Neural crest cell (in vitro differentiated cells): ENCODE results near the gene PTPRM. TPM values are rescaled to one million over a fixed set of nuclear protein-coding genes. Genes with fewer than 3 reads are reported as not detected.

Source experiments
- DNase-seq: peaks from one replicate; pipeline ENCODE4 v3.0.0; 2021; ENCODE audit warnings: low read depth, mixed read lengths, low spot score
- H3K27ac Mint-ChIP-seq: one replicate; pipeline ENCODE4 v1.8.0; 2021; ENCODE audit warnings: mild to moderate bottlenecking, mixed read lengths; ENCODE audit not compliant: unreplicated experiment
- H3K27me3 Mint-ChIP-seq: 2 replicates; pipeline ENCODE4 v1.8.0; 2021; ENCODE audit warnings: low read depth, mild to moderate bottlenecking, mixed read lengths
- H3K36me3 Mint-ChIP-seq: 2 replicates; pipeline ENCODE4 v1.8.0; 2021; ENCODE audit warnings: low read depth, mild to moderate bottlenecking, mixed read lengths
- H3K4me1 Mint-ChIP-seq: 2 replicates; pipeline ENCODE4 v1.8.0; 2021; ENCODE audit warnings: mixed read lengths
- H3K4me3 Mint-ChIP-seq: one replicate; pipeline ENCODE4 v1.8.0; 2021; ENCODE audit warnings: mild to moderate bottlenecking, mixed read lengths
- H3K9me3 Mint-ChIP-seq: 2 replicates; pipeline ENCODE4 v1.8.0; 2021; ENCODE audit warnings: mixed read lengths
- CTCF ChIP-seq: fragments of 200-600 bp; sonication (generic); conservative IDR thresholded peaks from 2 replicates; pipeline ENCODE4 v1.5.0; 2021; ENCODE audit warnings: antibody characterized with exemption, mild to moderate bottlenecking
- total RNA-seq: library from RNA; stranded (reverse); gene quantifications from 2 replicates; pipeline ENCODE4 v1.2.1, GENCODE V29; 2021

Gene PTPRM
- total RNA-seq, 1 donor from 2014 or later = 7.7 TPM

GRCh38 chr18:8324343-8325065, 757.4 kb downstream of the PTPRM start:
- Mint-ChIP-seq H3K27ac (no peak overlapping the region), H3K36me3 (no peaks in the 10 kb centered on the region), H3K4me3 (no peak overlapping the region), H3K4me1 (no peaks in the 10 kb centered on the region), H3K9me3 (peaks cover 9% of the 10 kb centered on the region), H3K27me3 (no peaks in the 10 kb centered on the region)
- no peak for TF ChIP-seq CTCF
- DNase-seq = no peak

- H3K36me3 Mint-ChIP-seq = no peaks in the 10 kb centered on the region
- no peaks in the 10 kb centered on the region for H3K4me1 Mint-ChIP-seq
- no peak overlapping the region for H3K4me3 Mint-ChIP-seq
- H3K27me3 Mint-ChIP-seq = no peaks in the 10 kb centered on the region
- no peak for TF ChIP-seq CTCF
- DNase-seq = no peak
- peaks cover 3% of the 10 kb centered on the region for H3K9me3 Mint-ChIP-seq
- no peak overlapping the region for H3K27ac Mint-ChIP-seq
These were observed 759.8 kb downstream of the PTPRM start for GRCh38 chr18:8326763-8327394.

- DNase-seq = no peak
- Mint-ChIP-seq H3K27ac (no peak overlapping the region), H3K36me3 (no peaks in the 10 kb centered on the region), H3K4me3 (no peak overlapping the region), H3K9me3 (peaks cover 3% of the 10 kb centered on the region), H3K4me1 (no peaks in the 10 kb centered on the region), H3K27me3 (no peaks in the 10 kb centered on the region)
- TF ChIP-seq CTCF = no peak
These were observed 761.0 kb downstream of the PTPRM start for GRCh38 chr18:8328126-8328525.

- TF ChIP-seq CTCF = no peak
- Mint-ChIP-seq H3K36me3 (no peaks in the 10 kb centered on the region), H3K27me3 (no peaks in the 10 kb centered on the region), H3K4me3 (no peak overlapping the region), H3K9me3 (peaks cover 3% of the 10 kb centered on the region), H3K4me1 (no peaks in the 10 kb centered on the region), H3K27ac (no peak overlapping the region)
- DNase-seq = no peak
These were observed 762.2 kb downstream of the PTPRM start for GRCh38 chr18:8329186-8329771.

- H3K36me3 Mint-ChIP-seq = no peaks in the 10 kb centered on the region
- no peak overlapping the region for H3K4me3 Mint-ChIP-seq
- no peaks in the 10 kb centered on the region for H3K27me3 Mint-ChIP-seq
- H3K27ac Mint-ChIP-seq = peak overlapping the region; percentile 23
- TF ChIP-seq CTCF = no peak
- no peaks in the 10 kb centered on the region for H3K4me1 Mint-ChIP-seq
- H3K9me3 Mint-ChIP-seq = no peaks in the 10 kb centered on the region
- no peak for DNase-seq
These were observed 763.5 kb downstream of the PTPRM start for GRCh38 chr18:8330575-8330974.
